Endothelial cell of umbilical vein (primary cell): ENCODE results near the gene ARHGAP32. TPM values are rescaled to one million over a fixed set of nuclear protein-coding genes. Genes with fewer than 3 reads are reported as not detected.

Source experiments
- BruUV-seq: library from RNA; stranded (reverse); fragments of 400-500 nt; replicated peaks from 2 replicates; lab custom pipeline; 2021; lab: Mats Ljungman, UMichigan
- CTCF ChIA-PET: fragments of 300-600, 350-600 bp; sonication (Branson Sonifier 250); formaldehyde crosslinking; loops from one replicate; lab custom pipeline; 2021; ENCODE audit warnings: antibody characterized with exemption, inconsistent platforms; lab: Charles Lee
- POLR2A ChIA-PET: fragments of 300-600, 350-600 bp; sonication (Branson Sonifier 250); formaldehyde crosslinking; loops from one replicate; lab custom pipeline; 2021; ENCODE audit warnings: antibody characterized with exemption, inconsistent platforms; lab: Charles Lee
- DNase-seq: peaks from one replicate; pipeline ENCODE4 v3.0.0-alpha.2; 2011; ENCODE audit warnings: low read depth, low spot score
- FAIRE-seq: peaks from 2 replicates; lab custom pipeline; 2011; peaks lifted over from hg19 to GRCh38; lab: Jason Lieb, UNC
- H2AFZ ChIP-seq: 2 replicates; pipeline ENCODE4 v1.6.0; 2012; ENCODE audit warnings: low read depth, low read length, control low read depth, inconsistent platforms
- H3K27ac ChIP-seq: 2 replicates; pipeline ENCODE4 v1.5.1; 2011; ENCODE audit warnings: low read depth, mild to moderate bottlenecking, control low read depth, low read length, moderate library complexity; ENCODE audit not compliant: insufficient read depth
- H3K27me3 ChIP-seq, 2 experiments: 2 replicates each; pipeline versions ENCODE4 v1.6.0 to v1.6.1; 2011; ENCODE audit warnings: low read length in 2 of 2, mixed read lengths in 1 of 2; ENCODE audit not compliant: control insufficient read depth in 2 of 2, insufficient read depth in 2 of 2
- H3K36me3 ChIP-seq, 2 experiments: 2 replicates in 1 of 2; 3 replicates in 1 of 2; pipeline ENCODE4 v1.5.1; 2011; ENCODE audit warnings: low read length in 2 of 2, mild to moderate bottlenecking in 1 of 2, moderate library complexity in 1 of 2; ENCODE audit not compliant: control insufficient read depth in 2 of 2, insufficient read depth in 2 of 2; ENCODE audit errors: extremely low read depth in 1 of 2
- H3K4me1 ChIP-seq: 3 replicates; pipeline ENCODE4 v1.5.1; 2011; ENCODE audit warnings: mild to moderate bottlenecking, low read length; ENCODE audit not compliant: control insufficient read depth, insufficient read depth; ENCODE audit errors: extremely low read depth
- H3K4me2 ChIP-seq: 2 replicates; pipeline ENCODE4 v1.6.1; 2011; ENCODE audit warnings: low read length, control low read depth, mixed read lengths; ENCODE audit not compliant: insufficient read depth
- H3K4me3 ChIP-seq, 3 experiments: fragments of 200-600 bp in 1 of 3; sonication (generic), shearing (Covaris generic) in 1 of 3; replicated peaks in 1 of 3; 2 replicates each; pipeline ENCODE4 v1.5.1; 2011 to 2016; ENCODE audit warnings: control low read depth in 3 of 3, low read length in 3 of 3, mild to moderate bottlenecking in 2 of 3, inconsistent platforms in 1 of 3, low read depth in 1 of 3, moderate library complexity in 1 of 3; ENCODE audit not compliant: insufficient read depth in 1 of 3
- H3K79me2 ChIP-seq: 2 replicates; pipeline ENCODE4 v1.6.0; 2012; ENCODE audit warnings: low read length, inconsistent platforms; ENCODE audit not compliant: control insufficient read depth, insufficient read depth
- H3K9ac ChIP-seq: replicated peaks from 2 replicates; pipeline ENCODE3; 2011; ENCODE audit warnings: low read length, control low read depth; ENCODE audit not compliant: insufficient read depth; ENCODE audit errors: extremely low read depth
- H3K9me1 ChIP-seq: replicated peaks from 3 replicates; pipeline ENCODE4 v1.6.0; 2011; ENCODE audit warnings: mild to moderate bottlenecking, low read length; ENCODE audit not compliant: control insufficient read depth, insufficient read depth; ENCODE audit errors: extremely low read depth
- H3K9me3 ChIP-seq: replicated peaks from 2 replicates; pipeline ENCODE4 v1.5.1; 2012; ENCODE audit warnings: low read length, inconsistent platforms; ENCODE audit not compliant: control insufficient read depth, insufficient read depth
- H4K20me1 ChIP-seq: replicated peaks from 2 replicates; pipeline ENCODE3; 2011; ENCODE audit warnings: mild to moderate bottlenecking, low read length; ENCODE audit not compliant: control insufficient read depth, insufficient read depth; ENCODE audit errors: extremely low read depth
- EZH2 ChIP-seq: IDR thresholded peaks from 2 replicates; pipeline ENCODE4 v1.6.1; 2012; ENCODE audit warnings: borderline replicate concordance, low read depth, mild to moderate bottlenecking, moderate library complexity, low read length, inconsistent platforms; ENCODE audit not compliant: severe bottlenecking
- FOS ChIP-seq: IDR thresholded peaks from 2 replicates; pipeline ENCODE4 v1.6.1; 2011; ENCODE audit warnings: mild to moderate bottlenecking, low read length, moderate library complexity, borderline replicate concordance; ENCODE audit not compliant: insufficient read depth
- GATA2 ChIP-seq: IDR thresholded peaks from 2 replicates; pipeline ENCODE4 v1.7.0; 2011; ENCODE audit warnings: low read depth, mild to moderate bottlenecking, moderate library complexity, mixed read lengths, low read length; ENCODE audit not compliant: insufficient read length, insufficient read depth
- JUN ChIP-seq: IDR thresholded peaks from 2 replicates; pipeline ENCODE4 v1.6.1; 2011; ENCODE audit warnings: borderline replicate concordance, low read depth; ENCODE audit not compliant: insufficient read length, insufficient read depth
- MAX ChIP-seq: IDR thresholded peaks from 2 replicates; pipeline ENCODE4 v1.6.1; 2011; ENCODE audit not compliant: insufficient read depth, insufficient read length
- MYC ChIP-seq: IDR thresholded peaks from one replicate; pipeline ENCODE4 v1.6.1; 2011; ENCODE audit warnings: mild to moderate bottlenecking, low read depth, low read length
- POLR2A ChIP-seq: IDR thresholded peaks from 2 replicates; pipeline ENCODE4 v1.6.1; 2012; ENCODE audit warnings: low read depth, mild to moderate bottlenecking, control low read depth, low read length
- POLR2AphosphoS5 ChIP-seq: IDR thresholded peaks from 2 replicates; pipeline ENCODE4 v1.6.1; 2012; ENCODE audit warnings: low read depth, mild to moderate bottlenecking, control low read depth, low read length, moderate library complexity; ENCODE audit not compliant: insufficient read depth
- dilution Hi-C: fragments of 300-500 bp; cut with MboI; formaldehyde crosslinking; loops from one replicate; pipeline ENCODE4 v1.15.0; 2019; ENCODE audit warnings: low sequenced_read_pairs; ENCODE audit not compliant: extremely low pct_ligation_motif_present
- intact Hi-C: fragments of 100-400 bp; cut with micrococcal nuclease; formaldehyde crosslinking; loops from one replicate; pipeline ENCODE4 v1.10.0; 2022
- polyA plus RNA-seq, 4 experiments: library from polyadenylated mRNA; depleted of rRNA in 3 of 4; stranded (reverse) in 3 of 4; unstranded in 1 of 4; fragments of >200 nt; gene quantifications; 2 replicates each; pipeline versions ENCODE4 v1.2.1 to v1.2.3, GENCODE V29; 2011 to 2012; ENCODE audit warnings: missing spikeins in 1 of 4
- total RNA-seq: library from RNA; stranded (reverse); gene quantifications from 2 replicates; pipeline ENCODE4 v1.2.3, GENCODE V29; 2021
- TF ChIP-seq, protein P1 (sequence below), 2 donors: IDR thresholded peaks; 1 replicate in 1 of 2; 2 replicates in 1 of 2; pipeline ENCODE4 v1.5.1; 2011; ENCODE audit warnings: low read length in 2 of 2, mild to moderate bottlenecking in 2 of 2, moderate library complexity in 2 of 2, control low read depth in 1 of 2, inconsistent platforms in 1 of 2, low read depth in 1 of 2; ENCODE audit not compliant: insufficient read depth in 1 of 2; ENCODE audit errors: extremely low read depth in 1 of 2

Gene ARHGAP32
- total and polyA plus RNA-seq, 2 donors (not counting 3 experiments of a cell fraction or from before 2014, with no cell fraction given): 3.4 to 9.1 TPM

GRCh38 chr11:129102756-129103155 is 89.4 kb downstream of the ARHGAP32 start:
- Histone ChIP-seq H4K20me1 (no peaks in the 10 kb centered on the region), H3K36me3 (no peaks in the 10 kb centered on the region), H3K9me1 (no peaks in the 10 kb centered on the region), H3K4me1 (no peaks in the 10 kb centered on the region), H3K4me2 (no peak overlapping the region), H2AFZ (no peak overlapping the region), H3K9ac (no peak overlapping the region), H3K27ac (no peak overlapping the region), H3K9me3 (no peaks in the 10 kb centered on the region), H3K4me3 (no peak overlapping the region), H3K27me3 (no peaks in the 10 kb centered on the region), H3K79me2 (no peaks in the 10 kb centered on the region)
- TF ChIP-seq POLR2A: no peak
- TF ChIP-seq EZH2: no peak
- TF ChIP-seq, protein P1, sequence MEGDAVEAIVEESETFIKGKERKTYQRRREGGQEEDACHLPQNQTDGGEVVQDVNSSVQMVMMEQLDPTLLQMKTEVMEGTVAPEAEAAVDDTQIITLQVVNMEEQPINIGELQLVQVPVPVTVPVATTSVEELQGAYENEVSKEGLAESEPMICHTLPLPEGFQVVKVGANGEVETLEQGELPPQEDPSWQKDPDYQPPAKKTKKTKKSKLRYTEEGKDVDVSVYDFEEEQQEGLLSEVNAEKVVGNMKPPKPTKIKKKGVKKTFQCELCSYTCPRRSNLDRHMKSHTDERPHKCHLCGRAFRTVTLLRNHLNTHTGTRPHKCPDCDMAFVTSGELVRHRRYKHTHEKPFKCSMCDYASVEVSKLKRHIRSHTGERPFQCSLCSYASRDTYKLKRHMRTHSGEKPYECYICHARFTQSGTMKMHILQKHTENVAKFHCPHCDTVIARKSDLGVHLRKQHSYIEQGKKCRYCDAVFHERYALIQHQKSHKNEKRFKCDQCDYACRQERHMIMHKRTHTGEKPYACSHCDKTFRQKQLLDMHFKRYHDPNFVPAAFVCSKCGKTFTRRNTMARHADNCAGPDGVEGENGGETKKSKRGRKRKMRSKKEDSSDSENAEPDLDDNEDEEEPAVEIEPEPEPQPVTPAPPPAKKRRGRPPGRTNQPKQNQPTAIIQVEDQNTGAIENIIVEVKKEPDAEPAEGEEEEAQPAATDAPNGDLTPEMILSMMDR (IDR thresholded peaks at IDR 0.05; ENCODE audit: extremely low read depth in 1 of 2, insufficient read depth in 1 of 2, low read depth in 1 of 2, low read length in 2 of 2): no peak
- TF ChIP-seq GATA2: no peak
- TF ChIP-seq POLR2AphosphoS5: no peak
- no peak for DNase-seq
- FAIRE-seq: no peak
- ChIA-PET CTCF (no interaction called here), POLR2A (no interaction called here)
- intact Hi-C loops: no loop called here
- dilution Hi-C loops: no loop called here
- no TSS peak for BruUV-seq

DNA sequence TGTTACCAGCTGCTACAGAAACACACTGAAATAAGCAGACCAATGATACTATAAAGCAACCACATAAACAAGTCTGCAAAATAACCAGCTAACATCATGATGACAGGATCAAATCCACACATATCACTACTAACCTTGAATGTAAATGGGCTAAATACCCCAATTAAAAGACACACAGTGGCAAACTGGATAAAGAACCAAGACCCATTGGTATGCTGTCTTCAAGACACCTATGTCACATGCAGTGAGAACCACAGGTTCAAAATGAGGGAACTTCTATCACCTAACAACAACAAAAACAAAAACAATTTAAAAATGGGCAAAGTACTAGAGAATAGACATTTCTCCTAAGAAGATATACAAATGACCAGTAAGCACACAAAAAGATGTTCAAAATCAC is 89.9 kb downstream of the ARHGAP32 start:
- Histone ChIP-seq H4K20me1 (no peaks in the 10 kb centered on the region), H3K27me3 (no peaks in the 10 kb centered on the region), H3K4me1 (no peaks in the 10 kb centered on the region), H3K27ac (no peak overlapping the region), H3K9me3 (no peaks in the 10 kb centered on the region), H2AFZ (no peak overlapping the region), H3K4me2 (no peak overlapping the region), H3K9me1 (no peaks in the 10 kb centered on the region), H3K4me3 (no peak overlapping the region), H3K9ac (no peak overlapping the region), H3K36me3 (no peaks in the 10 kb centered on the region), H3K79me2 (no peaks in the 10 kb centered on the region)
- dilution Hi-C loops (no loop called here), intact Hi-C loops (no loop called here)
- no TSS peak for BruUV-seq
- ChIA-PET CTCF (no interaction called here), POLR2A (no interaction called here)
- FAIRE-seq (no peak), DNase-seq (no peak)
- TF ChIP-seq POLR2AphosphoS5 (no peak), FOS (no peak), JUN (no peak), EZH2 (no peak), GATA2 (no peak), POLR2A (no peak), MYC (no peak), MAX (no peak)
- TF ChIP-seq, protein P1 (IDR thresholded peaks at IDR 0.05; ENCODE audit: extremely low read depth in 1 of 2, insufficient read depth in 1 of 2, low read depth in 1 of 2, low read length in 2 of 2): no peak
